MM.1S (cell line): Measurements from ENCODE around the gene PDK1.

Source experiments
- DNase-seq: peaks from one replicate; pipeline ENCODE4 v3.0.0-alpha.2; 2015
- H2AFZ ChIP-seq: fragments of 300-600 bp; sonication (generic); 2 replicates; pipeline ENCODE4 v1.6.0; 2016; ENCODE audit warnings: antibody characterized with exemption, low read length
- H3F3A ChIP-seq: fragments of 300-600 bp; sonication (generic); 2 replicates; pipeline ENCODE4 v1.6.1; 2016; ENCODE audit warnings: mild to moderate bottlenecking, antibody characterized with exemption, low read length, moderate library complexity, mixed read lengths; ENCODE audit not compliant: insufficient read depth
- H3K27ac ChIP-seq: fragments of 300-600 bp; sonication (generic); 2 replicates; pipeline ENCODE4 v1.5.1; 2016; ENCODE audit warnings: mild to moderate bottlenecking, low read length
- H3K27me3 ChIP-seq: fragments of 300-600 bp; sonication (generic); replicated peaks from 2 replicates; pipeline ENCODE4 v1.6.0; 2016; ENCODE audit warnings: low read length; ENCODE audit not compliant: insufficient read depth
- H3K36me3 ChIP-seq: fragments of 300-600 bp; sonication (generic); replicated peaks from 2 replicates; pipeline ENCODE4 v1.6.1; 2016; ENCODE audit warnings: mild to moderate bottlenecking, low read length, mixed read lengths; ENCODE audit not compliant: insufficient read depth
- H3K4me1 ChIP-seq: fragments of 300-600 bp; sonication (generic); 2 replicates; pipeline ENCODE4 v1.6.1; 2016; ENCODE audit warnings: low read length, mixed read lengths
- H3K4me2 ChIP-seq: fragments of 300-600 bp; sonication (generic); 2 replicates; pipeline ENCODE4 v1.6.0; 2016; ENCODE audit warnings: low read depth, low read length
- H3K4me3 ChIP-seq: fragments of 300-600 bp; sonication (generic); 2 replicates; pipeline ENCODE4 v1.5.1; 2016; ENCODE audit warnings: low read length, mixed read lengths
- H3K79me2 ChIP-seq: fragments of 300-600 bp; sonication (generic); 2 replicates; pipeline ENCODE4 v1.6.1; 2016; ENCODE audit warnings: mixed run types, low read length, mixed read lengths
- H3K9ac ChIP-seq: fragments of 300-600 bp; sonication (generic); 2 replicates; pipeline ENCODE4 v1.6.1; 2016; ENCODE audit warnings: low read length, mixed read lengths
- H3K9me2 ChIP-seq: fragments of 300-600 bp; sonication (generic); replicated peaks from 2 replicates; pipeline ENCODE4 v1.6.1; 2016; ENCODE audit warnings: mild to moderate bottlenecking, low read length, mixed read lengths; ENCODE audit not compliant: insufficient read depth
- H3K9me3 ChIP-seq: fragments of 300-600 bp; sonication (generic); replicated peaks from 2 replicates; pipeline ENCODE4 v1.6.1; 2016; ENCODE audit warnings: mild to moderate bottlenecking, low read length, mixed read lengths; ENCODE audit not compliant: insufficient read depth
- H4K20me1 ChIP-seq: fragments of 300-600 bp; sonication (generic); 2 replicates; pipeline ENCODE4 v1.6.1; 2016; ENCODE audit warnings: mild to moderate bottlenecking, low read length, moderate library complexity, mixed read lengths; ENCODE audit not compliant: insufficient read depth
- EZH2 ChIP-seq: fragments of 300-600 bp; sonication (generic); optimal IDR thresholded peaks from 2 replicates; pipeline ENCODE3; 2017; ENCODE audit warnings: low read depth, mild to moderate bottlenecking, antibody characterized with exemption, low read length, mixed read lengths
- EZH2phosphoT487 ChIP-seq: fragments of 300-600 bp; sonication (generic); IDR thresholded peaks from 2 replicates; pipeline ENCODE4 v1.6.1; 2018; ENCODE audit warnings: antibody characterized with exemption, low read length
- TF ChIP-seq, protein P1 (sequence below): fragments of 300-600 bp; sonication (generic); IDR thresholded peaks from 2 replicates; pipeline ENCODE4 v1.5.1; 2016; ENCODE audit warnings: antibody characterized with exemption, low read length, mixed read lengths

Gene PDK1

DNA sequence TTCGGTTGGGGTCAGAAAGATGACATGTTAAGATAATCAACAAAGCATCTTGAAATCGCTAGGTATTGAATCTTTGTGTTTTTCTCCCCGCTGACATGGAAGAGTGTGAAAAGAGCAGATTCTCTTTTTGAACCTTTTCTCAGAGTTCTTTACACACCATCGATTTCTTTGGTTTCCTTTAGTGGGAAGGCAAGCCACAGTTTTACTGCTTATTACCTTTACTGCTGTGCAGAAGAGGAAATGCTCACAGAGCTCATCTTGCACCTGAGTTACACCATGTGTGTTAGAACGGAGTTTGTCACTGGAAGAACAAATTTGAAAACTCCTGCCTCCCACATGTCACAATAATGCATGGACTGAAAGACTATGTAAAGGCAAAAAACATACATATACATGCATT lies 45.3 kb upstream of the PDK1 start:
- TF ChIP-seq, protein P1, sequence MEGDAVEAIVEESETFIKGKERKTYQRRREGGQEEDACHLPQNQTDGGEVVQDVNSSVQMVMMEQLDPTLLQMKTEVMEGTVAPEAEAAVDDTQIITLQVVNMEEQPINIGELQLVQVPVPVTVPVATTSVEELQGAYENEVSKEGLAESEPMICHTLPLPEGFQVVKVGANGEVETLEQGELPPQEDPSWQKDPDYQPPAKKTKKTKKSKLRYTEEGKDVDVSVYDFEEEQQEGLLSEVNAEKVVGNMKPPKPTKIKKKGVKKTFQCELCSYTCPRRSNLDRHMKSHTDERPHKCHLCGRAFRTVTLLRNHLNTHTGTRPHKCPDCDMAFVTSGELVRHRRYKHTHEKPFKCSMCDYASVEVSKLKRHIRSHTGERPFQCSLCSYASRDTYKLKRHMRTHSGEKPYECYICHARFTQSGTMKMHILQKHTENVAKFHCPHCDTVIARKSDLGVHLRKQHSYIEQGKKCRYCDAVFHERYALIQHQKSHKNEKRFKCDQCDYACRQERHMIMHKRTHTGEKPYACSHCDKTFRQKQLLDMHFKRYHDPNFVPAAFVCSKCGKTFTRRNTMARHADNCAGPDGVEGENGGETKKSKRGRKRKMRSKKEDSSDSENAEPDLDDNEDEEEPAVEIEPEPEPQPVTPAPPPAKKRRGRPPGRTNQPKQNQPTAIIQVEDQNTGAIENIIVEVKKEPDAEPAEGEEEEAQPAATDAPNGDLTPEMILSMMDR, result no peak
- TF ChIP-seq EZH2 (no peak), EZH2phosphoT487 (no peak)
- H4K20me1 ChIP-seq, result no peaks in the 10 kb centered on the region
- no peak overlapping the region for H3K4me3 ChIP-seq
- no peaks in the 10 kb centered on the region for H3F3A ChIP-seq
- H3K79me2 ChIP-seq, result peaks cover 24% of the 10 kb centered on the region
- no peak overlapping the region for H3K9ac ChIP-seq
- no peaks in the 10 kb centered on the region for H3K36me3 ChIP-seq
- H3K4me1 ChIP-seq, result no peaks in the 10 kb centered on the region
- H3K9me2 ChIP-seq, result no peaks in the 10 kb centered on the region
- no peak overlapping the region for H3K4me2 ChIP-seq
- H3K9me3 ChIP-seq, result no peaks in the 10 kb centered on the region
- no peak for DNase-seq
- no peak overlapping the region for H3K27ac ChIP-seq
- H3K27me3 ChIP-seq, result no peaks in the 10 kb centered on the region
- no peak overlapping the region for H2AFZ ChIP-seq

DNA sequence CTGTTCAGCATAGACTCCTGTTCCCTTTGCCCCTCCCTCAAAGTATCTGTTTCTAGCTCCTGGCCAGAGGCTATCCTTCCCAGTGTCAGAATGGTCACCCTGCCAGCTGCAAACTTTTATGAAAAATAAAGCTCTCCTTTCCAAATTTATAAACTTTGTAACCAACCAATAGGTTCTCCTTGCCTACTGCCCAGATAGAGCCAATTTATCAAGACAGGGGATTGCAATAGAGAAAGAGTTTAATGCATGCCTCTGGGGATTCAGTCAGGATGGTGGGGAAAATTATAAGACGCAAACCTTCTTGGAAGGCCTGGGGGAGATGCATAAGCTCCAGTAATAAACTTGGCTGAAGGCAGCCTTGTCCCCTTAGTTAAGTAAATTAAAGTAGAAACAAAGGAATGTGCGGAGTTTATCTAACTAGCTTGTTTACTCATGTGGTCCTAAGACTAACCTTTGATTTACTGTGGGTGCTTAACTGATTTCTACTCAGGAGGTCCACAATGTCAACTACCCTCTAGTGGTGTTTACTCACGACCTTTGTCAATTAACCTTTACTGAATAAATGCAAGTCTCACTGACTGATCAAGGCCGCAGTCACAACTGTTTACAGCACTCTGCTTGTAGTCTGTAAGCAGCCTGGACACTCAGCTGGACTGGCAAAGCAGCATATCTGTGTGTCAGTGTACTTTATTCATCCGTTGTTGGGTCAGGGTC lies 42.9 kb upstream of the PDK1 start:
- Histone ChIP-seq H4K20me1 (no peaks in the 10 kb centered on the region), H3F3A (no peaks in the 10 kb centered on the region), H3K9me3 (no peaks in the 10 kb centered on the region), H3K27ac (no peak overlapping the region), H3K4me2 (no peak overlapping the region), H2AFZ (no peak overlapping the region), H3K9me2 (no peaks in the 10 kb centered on the region), H3K4me3 (no peak overlapping the region), H3K36me3 (no peaks in the 10 kb centered on the region), H3K9ac (no peak overlapping the region), H3K4me1 (no peaks in the 10 kb centered on the region), H3K79me2 (peaks cover 35% of the 10 kb centered on the region), H3K27me3 (no peaks in the 10 kb centered on the region)
- TF ChIP-seq EZH2 (no peak), EZH2phosphoT487 (no peak)
- TF ChIP-seq, protein P1, result no peak
- DNase-seq, result no peak

DNA sequence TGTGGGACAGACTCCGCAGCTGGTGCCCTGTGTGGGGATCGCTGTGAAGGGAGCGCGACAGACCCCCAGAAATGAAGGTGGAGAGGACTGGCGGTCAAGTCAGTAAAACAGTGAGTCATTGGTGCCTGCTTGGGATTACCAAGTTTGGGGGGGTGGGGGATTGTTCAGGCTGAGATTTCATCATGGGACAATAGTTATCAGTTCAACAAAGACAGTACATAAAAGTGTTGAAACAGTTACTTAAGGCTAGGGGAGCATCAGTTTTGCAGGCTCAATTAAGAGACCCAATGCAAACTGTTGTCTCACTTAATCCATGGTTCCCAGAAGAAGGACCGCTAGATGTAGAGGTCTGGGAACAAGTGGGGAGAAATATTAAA lies 42.4 kb upstream of the PDK1 start:
- Histone ChIP-seq H3F3A (no peaks in the 10 kb centered on the region), H3K36me3 (no peaks in the 10 kb centered on the region), H3K27me3 (no peaks in the 10 kb centered on the region), H3K4me1 (no peaks in the 10 kb centered on the region), H2AFZ (no peak overlapping the region), H3K4me2 (no peak overlapping the region), H4K20me1 (no peaks in the 10 kb centered on the region), H3K9ac (no peak overlapping the region), H3K9me3 (no peaks in the 10 kb centered on the region), H3K9me2 (no peaks in the 10 kb centered on the region), H3K4me3 (no peak overlapping the region), H3K27ac (no peak overlapping the region), H3K79me2 (peaks cover 33% of the 10 kb centered on the region)
- TF ChIP-seq, protein P1, result no peak
- TF ChIP-seq EZH2phosphoT487 (no peak), EZH2 (no peak)
- DNase-seq, result no peak
